Astrocyte (in vitro differentiated cells and primary cell): Measurements from ENCODE around the gene CEP350.
"Not testable (repeated sequence)": the region's sequence is repeated elsewhere in the genome, so short reads cannot be mapped to it uniquely, and the experiment has no call there.

Source experiments
- EZH2 ChIP-seq: IDR thresholded peaks from 2 replicates; pipeline ENCODE4 v1.6.1; 2012; ENCODE audit warnings: mild to moderate bottlenecking, low read length, inconsistent platforms; ENCODE audit not compliant: insufficient read depth
- TF ChIP-seq, protein P1 (sequence below): IDR thresholded peaks from 2 replicates; pipeline ENCODE4 v1.5.1; 2011; ENCODE audit warnings: low read depth, mild to moderate bottlenecking, inconsistent platforms, low read length, moderate library complexity; ENCODE audit not compliant: insufficient read depth

GRCh38 chr1:180133688-180134087 is 179.1 kb downstream of the CEP350 start:
- TF ChIP-seq, protein P1, sequence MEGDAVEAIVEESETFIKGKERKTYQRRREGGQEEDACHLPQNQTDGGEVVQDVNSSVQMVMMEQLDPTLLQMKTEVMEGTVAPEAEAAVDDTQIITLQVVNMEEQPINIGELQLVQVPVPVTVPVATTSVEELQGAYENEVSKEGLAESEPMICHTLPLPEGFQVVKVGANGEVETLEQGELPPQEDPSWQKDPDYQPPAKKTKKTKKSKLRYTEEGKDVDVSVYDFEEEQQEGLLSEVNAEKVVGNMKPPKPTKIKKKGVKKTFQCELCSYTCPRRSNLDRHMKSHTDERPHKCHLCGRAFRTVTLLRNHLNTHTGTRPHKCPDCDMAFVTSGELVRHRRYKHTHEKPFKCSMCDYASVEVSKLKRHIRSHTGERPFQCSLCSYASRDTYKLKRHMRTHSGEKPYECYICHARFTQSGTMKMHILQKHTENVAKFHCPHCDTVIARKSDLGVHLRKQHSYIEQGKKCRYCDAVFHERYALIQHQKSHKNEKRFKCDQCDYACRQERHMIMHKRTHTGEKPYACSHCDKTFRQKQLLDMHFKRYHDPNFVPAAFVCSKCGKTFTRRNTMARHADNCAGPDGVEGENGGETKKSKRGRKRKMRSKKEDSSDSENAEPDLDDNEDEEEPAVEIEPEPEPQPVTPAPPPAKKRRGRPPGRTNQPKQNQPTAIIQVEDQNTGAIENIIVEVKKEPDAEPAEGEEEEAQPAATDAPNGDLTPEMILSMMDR: not testable (repeated sequence)
- not testable (repeated sequence) for TF ChIP-seq EZH2
